A673 (cell line): ENCODE data around the gene C1orf159. TPM values are rescaled to one million over a fixed set of nuclear protein-coding genes. Genes with fewer than 3 reads are reported as not detected.
A peak's percentile ranks its signal among the peaks of the same experiment; 100 is the strongest.

Experiments used
- BruUV-seq: library from RNA; stranded (reverse); fragments of 400-500 nt; replicated peaks from 2 replicates; lab custom pipeline; 2021; lab: Mats Ljungman, UMichigan
- CTCF ChIA-PET: fragments of 300-600 bp; sonication (Branson Sonifier 250); formaldehyde crosslinking; loops from one replicate; lab custom pipeline; 2022; ENCODE audit warnings: antibody characterized with exemption; lab: Charles Lee
- POLR2A ChIA-PET: fragments of 300-600 bp; sonication (Branson Sonifier 250); formaldehyde crosslinking; loops from one replicate; lab custom pipeline; 2022; ENCODE audit warnings: antibody characterized with exemption; ENCODE audit not compliant: low non-redundant PET; lab: Charles Lee
- DNase-seq: peaks from one replicate; pipeline ENCODE4 v3.0.0-alpha.2; 2015; ENCODE audit warnings: low spot score
- H3K27ac ChIP-seq: fragments of 200-600 bp; sonication (generic); 2 replicates; pipeline ENCODE4 v1.5.1; 2016; ENCODE audit warnings: mixed run types, low read depth, mild to moderate bottlenecking, mixed read lengths, antibody characterized with exemption, low read length; ENCODE audit not compliant: poor library complexity, severe bottlenecking
- H3K27me3 ChIP-seq: fragments of 200-600 bp; sonication (generic); replicated peaks from 2 replicates; pipeline ENCODE4 v1.6.1; 2017; ENCODE audit warnings: mixed run types, low read depth, mild to moderate bottlenecking, mixed read lengths, antibody characterized with exemption, low read length; ENCODE audit not compliant: insufficient read depth, poor library complexity
- H3K36me3 ChIP-seq: fragments of 200-600 bp; sonication (generic); 2 replicates; pipeline ENCODE4 v1.6.1; 2016; ENCODE audit warnings: mixed run types, mild to moderate bottlenecking, mixed read lengths, antibody characterized with exemption, low read length; ENCODE audit not compliant: insufficient read depth, poor library complexity, severe bottlenecking
- H3K4me1 ChIP-seq: fragments of 200-600 bp; sonication (generic); 2 replicates; pipeline ENCODE4 v1.6.1; 2017; ENCODE audit warnings: mixed run types, mild to moderate bottlenecking, mixed read lengths, antibody characterized with exemption, low read length; ENCODE audit not compliant: insufficient read depth, poor library complexity, severe bottlenecking
- H3K4me3 ChIP-seq: fragments of 200-600 bp; sonication (generic); 2 replicates; pipeline ENCODE4 v1.5.1; 2016; ENCODE audit warnings: low read depth, mixed run types, mild to moderate bottlenecking, mixed read lengths, low read length; ENCODE audit not compliant: poor library complexity, severe bottlenecking
- H3K9me3 ChIP-seq: fragments of 200-600 bp; sonication (generic); 2 replicates; pipeline ENCODE4 v1.6.1; 2016; ENCODE audit warnings: mixed run types, low read depth, mild to moderate bottlenecking, mixed read lengths, antibody characterized with exemption, low read length; ENCODE audit not compliant: poor library complexity, severe bottlenecking
- EZH2 ChIP-seq: fragments of 200-600 bp; sonication (generic); IDR thresholded peaks from 2 replicates; pipeline ENCODE4 v1.6.1; 2017; ENCODE audit warnings: borderline replicate concordance, low read depth, mild to moderate bottlenecking, mixed read lengths, antibody characterized with exemption, low read length; ENCODE audit not compliant: poor library complexity, severe bottlenecking
- intact Hi-C: fragments of 100-400 bp; cut with micrococcal nuclease; formaldehyde crosslinking; loops from one replicate; pipeline ENCODE4 v1.10.0; 2022; ENCODE audit not compliant: unreplicated experiment
- total RNA-seq: library from RNA; stranded (reverse); gene quantifications from 2 replicates; pipeline ENCODE4 v1.2.3, GENCODE V29; 2021
- TF ChIP-seq, protein P1 (sequence below): fragments of 300-800, 200-600 bp; sonication (generic); conservative IDR thresholded peaks from 2 replicates; pipeline ENCODE4 v1.5.1; 2017; ENCODE audit warnings: low read depth, mild to moderate bottlenecking, antibody characterized with exemption, low read length, moderate library complexity, mixed read lengths

Gene C1orf159
- total RNA-seq, 1 experiment from 2014 or later = 26.8 TPM

- no TSS peak for BruUV-seq
- Histone ChIP-seq H3K4me3 (no peak overlapping the region), H3K27me3 (no peaks in the 10 kb centered on the region), H3K4me1 (peaks cover 17% of the 10 kb centered on the region), H3K9me3 (no peaks in the 10 kb centered on the region), H3K27ac (no peak overlapping the region), H3K36me3 (peaks cover 9% of the 10 kb centered on the region)
- intact Hi-C loops = no loop called here
- ChIA-PET CTCF (no interaction called here), POLR2A (no interaction called here)
- DNase-seq = no peak
- TF ChIP-seq, protein P1, sequence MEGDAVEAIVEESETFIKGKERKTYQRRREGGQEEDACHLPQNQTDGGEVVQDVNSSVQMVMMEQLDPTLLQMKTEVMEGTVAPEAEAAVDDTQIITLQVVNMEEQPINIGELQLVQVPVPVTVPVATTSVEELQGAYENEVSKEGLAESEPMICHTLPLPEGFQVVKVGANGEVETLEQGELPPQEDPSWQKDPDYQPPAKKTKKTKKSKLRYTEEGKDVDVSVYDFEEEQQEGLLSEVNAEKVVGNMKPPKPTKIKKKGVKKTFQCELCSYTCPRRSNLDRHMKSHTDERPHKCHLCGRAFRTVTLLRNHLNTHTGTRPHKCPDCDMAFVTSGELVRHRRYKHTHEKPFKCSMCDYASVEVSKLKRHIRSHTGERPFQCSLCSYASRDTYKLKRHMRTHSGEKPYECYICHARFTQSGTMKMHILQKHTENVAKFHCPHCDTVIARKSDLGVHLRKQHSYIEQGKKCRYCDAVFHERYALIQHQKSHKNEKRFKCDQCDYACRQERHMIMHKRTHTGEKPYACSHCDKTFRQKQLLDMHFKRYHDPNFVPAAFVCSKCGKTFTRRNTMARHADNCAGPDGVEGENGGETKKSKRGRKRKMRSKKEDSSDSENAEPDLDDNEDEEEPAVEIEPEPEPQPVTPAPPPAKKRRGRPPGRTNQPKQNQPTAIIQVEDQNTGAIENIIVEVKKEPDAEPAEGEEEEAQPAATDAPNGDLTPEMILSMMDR = no peak
- TF ChIP-seq EZH2 = no peak
Observed at GRCh38 chr1:1041092-1041523, 74.8 kb downstream of the C1orf159 start.

DNA sequence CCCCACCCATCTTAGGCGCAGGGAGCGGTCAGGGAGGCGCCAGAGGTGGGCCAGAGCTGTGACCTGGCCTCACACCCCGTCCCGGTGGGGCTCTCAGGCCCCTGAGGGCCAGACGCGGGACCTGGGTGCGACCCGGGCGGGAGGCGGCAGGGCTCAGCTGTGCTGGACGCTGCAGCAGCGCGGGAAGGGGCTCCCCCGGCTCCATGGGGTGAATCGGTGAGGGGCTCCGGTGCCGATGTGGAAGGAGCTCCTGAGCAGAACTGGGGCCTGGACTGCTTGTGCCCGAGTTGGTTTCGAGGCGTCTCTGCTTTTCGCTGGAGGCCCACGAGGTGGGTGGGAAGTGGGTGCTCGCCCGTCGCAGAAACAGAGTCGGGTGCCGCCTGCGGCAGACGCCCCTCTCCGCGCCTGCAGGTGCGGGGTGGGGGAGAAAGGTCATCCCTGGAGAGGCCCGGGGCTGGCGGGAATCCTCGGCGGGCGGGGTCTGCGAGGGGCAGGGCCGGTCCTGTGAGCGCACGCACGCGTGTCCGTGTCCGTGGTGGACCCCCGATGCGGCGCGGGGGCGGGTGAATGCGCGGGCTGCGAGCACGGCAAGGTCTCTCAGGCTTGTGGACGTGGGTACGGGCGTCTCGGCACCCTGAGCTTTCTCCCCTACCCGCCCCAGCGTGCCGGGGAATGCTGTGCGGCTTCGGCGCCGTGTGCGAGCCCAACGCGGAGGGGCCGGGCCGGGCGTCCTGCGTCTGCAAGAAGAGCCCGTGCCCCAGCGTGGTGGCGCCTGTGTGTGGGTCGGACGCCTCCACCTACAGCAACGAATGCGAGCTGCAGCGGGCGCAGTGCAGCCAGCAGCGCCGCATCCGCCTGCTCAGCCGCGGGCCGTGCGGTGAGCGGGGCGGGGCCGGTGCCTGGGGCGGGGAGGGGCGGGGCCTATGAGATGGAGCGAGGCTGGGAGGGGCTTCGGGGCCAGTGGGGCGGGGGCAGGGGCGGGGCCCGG, 75.6 kb downstream of the C1orf159 start:
- Histone ChIP-seq H3K4me3 (peak overlapping the region; percentile 40), H3K27me3 (no peaks in the 10 kb centered on the region), H3K9me3 (no peaks in the 10 kb centered on the region), H3K27ac (peak overlapping the region; percentile 30), H3K4me1 (peaks cover 17% of the 10 kb centered on the region), H3K36me3 (peaks cover 9% of the 10 kb centered on the region)
- BruUV-seq = no TSS peak
- POLR2A ChIA-PET = no interaction called here
- intact Hi-C loops = no loop called here
- CTCF ChIA-PET = no interaction called here
- DNase-seq = peak; percentile 94
- no peak for TF ChIP-seq EZH2
- TF ChIP-seq, protein P1 = peak; percentile 21; the same call in 1 of the 2 replicates

DNA sequence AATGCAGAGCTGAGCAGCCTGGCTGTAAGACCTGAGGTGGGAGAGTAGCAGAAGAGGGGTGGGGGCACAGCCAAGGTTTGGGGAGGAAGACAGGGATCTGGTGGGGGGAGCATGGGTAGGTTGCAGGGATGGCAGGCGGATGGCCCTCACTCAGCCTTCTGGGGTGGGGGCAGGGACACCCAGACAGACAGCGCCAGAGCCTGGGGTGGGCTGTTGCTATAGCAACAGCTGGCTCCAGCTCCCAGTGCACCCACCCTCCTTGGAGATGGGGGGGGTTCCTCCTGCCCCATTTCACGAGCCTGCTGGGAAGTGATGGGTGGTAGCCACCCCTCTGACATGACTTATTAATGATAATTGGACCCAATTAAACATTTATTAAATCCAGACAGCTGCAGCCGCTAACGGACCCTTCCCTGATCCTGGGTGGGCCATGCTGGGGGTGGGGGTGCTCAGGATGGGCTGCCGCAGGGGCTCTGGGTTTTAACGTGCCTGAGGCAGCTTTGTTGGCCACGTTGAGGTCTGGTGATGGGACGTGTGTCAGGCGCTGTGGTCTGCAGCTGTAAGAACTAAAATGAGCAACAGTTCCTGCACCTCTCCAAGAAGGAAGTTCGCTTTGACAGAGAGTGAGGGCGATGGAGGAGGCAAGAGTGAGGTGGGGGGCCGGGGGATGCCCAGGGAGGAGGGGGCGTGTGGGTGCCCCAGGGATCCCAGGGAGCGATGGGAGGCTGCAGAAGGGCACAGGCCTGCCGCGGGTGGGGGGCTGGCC, 76.6 kb downstream of the C1orf159 start:
- no TSS peak for BruUV-seq

More for the DNA sequence above, 76.6 kb downstream of the C1orf159 start:
- Histone ChIP-seq H3K27ac (no peak overlapping the region), H3K9me3 (no peaks in the 10 kb centered on the region), H3K4me1 (peaks cover 17% of the 10 kb centered on the region), H3K27me3 (no peaks in the 10 kb centered on the region), H3K4me3 (no peak overlapping the region), H3K36me3 (peaks cover 7% of the 10 kb centered on the region)
- no peak for DNase-seq
- intact Hi-C loops = loop anchor here (10.0 kb wide), 1 partner anchor 75 kb away; the partner anchor contains the start of gene C1orf159
- ChIA-PET POLR2A (no interaction called here), CTCF (no interaction called here)
- no peak for TF ChIP-seq EZH2
- TF ChIP-seq, protein P1 = no peak
